ENCODE measurements around the gene MVB12B.

Gene MVB12B

GRCh38 chr9:126449725-126450667 is 123.4 kb downstream of the MVB12B start:
- H3K4me3 ChIP-seq (ENCODE audit: low read length): no peak overlapping the region
- TF ChIP-seq CTCF (conservative IDR thresholded peaks at IDR 0.05; ENCODE audit: low read length): no peak
- DNase-seq (ENCODE audit: low read depth): no peak

GRCh38 chr9:126450668-126451205 is 124.1 kb downstream of the MVB12B start:
- no peak for DNase-seq (ENCODE audit: low read depth)
- TF ChIP-seq CTCF (conservative IDR thresholded peaks at IDR 0.05; ENCODE audit: low read length): no peak
- no peak overlapping the region for H3K4me3 ChIP-seq (ENCODE audit: low read length)

- DNase-seq (ENCODE audit: low read depth): no peak
- no peak for TF ChIP-seq CTCF (conservative IDR thresholded peaks at IDR 0.05; ENCODE audit: low read length)
- no peak overlapping the region for H3K4me3 ChIP-seq (ENCODE audit: low read length)
These were observed 124.8 kb downstream of the MVB12B start for GRCh38 chr9:126451316-126451885.

- DNase-seq (ENCODE audit: low read depth): no peak
- no peak overlapping the region for H3K4me3 ChIP-seq (ENCODE audit: low read length)
- TF ChIP-seq CTCF (conservative IDR thresholded peaks at IDR 0.05; ENCODE audit: low read length): no peak
These were observed 125.5 kb downstream of the MVB12B start for GRCh38 chr9:126452106-126452505.

GRCh38 chr9:126453156-126453963 is 126.7 kb downstream of the MVB12B start:
- no peak for DNase-seq (ENCODE audit: low read depth)
- H3K4me3 ChIP-seq (ENCODE audit: low read length): no peak overlapping the region
- TF ChIP-seq CTCF (conservative IDR thresholded peaks at IDR 0.05; ENCODE audit: low read length): no peak

- H3K4me3 ChIP-seq (ENCODE audit: low read length): no peak overlapping the region
- TF ChIP-seq CTCF (conservative IDR thresholded peaks at IDR 0.05; ENCODE audit: low read length): no peak
- no peak for DNase-seq (ENCODE audit: low read depth)
These were observed 127.6 kb downstream of the MVB12B start for GRCh38 chr9:126454215-126454614.

Data from AG10803 (cell line).